ENCODE measurements around the gene MXRA8.
"Not testable (repeated sequence)": the region's sequence is repeated elsewhere in the genome, so short reads cannot be mapped to it uniquely, and the experiment has no call there.

Gene MXRA8

DNA sequence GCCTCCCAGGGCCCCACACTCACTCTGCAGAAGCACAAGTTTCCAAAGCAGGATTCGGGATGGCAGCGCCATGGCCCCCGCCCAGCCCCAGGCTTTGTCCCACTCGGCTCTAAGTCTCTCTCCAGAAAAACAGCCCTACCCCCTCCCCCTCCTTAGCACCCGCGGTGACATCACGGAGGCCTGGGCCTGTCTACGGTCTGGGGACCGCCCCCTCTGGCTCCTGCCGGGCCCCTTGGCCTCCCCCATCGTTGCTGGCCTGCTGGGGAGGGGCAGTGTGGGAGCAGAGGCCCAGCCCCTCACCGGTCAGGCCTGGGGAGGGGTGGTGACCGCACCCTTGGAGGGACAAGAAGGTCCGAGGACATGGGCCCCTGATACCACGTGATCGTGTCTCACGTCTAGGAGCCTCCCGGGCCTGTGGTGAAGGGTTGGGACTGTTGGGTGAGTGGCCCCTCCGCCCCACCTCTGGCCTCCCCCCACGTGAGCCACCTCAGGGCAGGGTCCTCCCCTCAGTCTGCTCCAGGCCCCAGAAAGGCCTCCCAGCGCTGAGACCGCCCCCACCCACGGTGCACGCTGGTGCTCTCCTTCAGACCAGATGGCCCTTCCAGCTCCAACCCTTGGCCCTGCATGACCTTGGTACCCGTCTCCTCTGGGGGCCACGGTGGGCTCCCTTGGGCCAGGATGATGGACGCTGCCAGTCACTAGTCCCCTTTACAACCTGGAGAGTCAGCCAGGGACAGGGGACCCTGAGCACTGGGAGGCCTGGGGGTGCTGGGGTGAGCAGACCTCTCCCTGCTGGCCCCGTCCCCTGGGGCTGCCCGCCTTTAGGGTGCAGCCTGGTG is at the start of gene MXRA8:
TSS of gene MXRA8 (minus strand) at position 123 of the 839 bp plus-strand sequence. CDS start at position 72, 51 bp downstream.
- in situ Hi-C loops (cut with HindIII; ENCODE audit: low sequenced_read_pairs): no loop called here

DNA sequence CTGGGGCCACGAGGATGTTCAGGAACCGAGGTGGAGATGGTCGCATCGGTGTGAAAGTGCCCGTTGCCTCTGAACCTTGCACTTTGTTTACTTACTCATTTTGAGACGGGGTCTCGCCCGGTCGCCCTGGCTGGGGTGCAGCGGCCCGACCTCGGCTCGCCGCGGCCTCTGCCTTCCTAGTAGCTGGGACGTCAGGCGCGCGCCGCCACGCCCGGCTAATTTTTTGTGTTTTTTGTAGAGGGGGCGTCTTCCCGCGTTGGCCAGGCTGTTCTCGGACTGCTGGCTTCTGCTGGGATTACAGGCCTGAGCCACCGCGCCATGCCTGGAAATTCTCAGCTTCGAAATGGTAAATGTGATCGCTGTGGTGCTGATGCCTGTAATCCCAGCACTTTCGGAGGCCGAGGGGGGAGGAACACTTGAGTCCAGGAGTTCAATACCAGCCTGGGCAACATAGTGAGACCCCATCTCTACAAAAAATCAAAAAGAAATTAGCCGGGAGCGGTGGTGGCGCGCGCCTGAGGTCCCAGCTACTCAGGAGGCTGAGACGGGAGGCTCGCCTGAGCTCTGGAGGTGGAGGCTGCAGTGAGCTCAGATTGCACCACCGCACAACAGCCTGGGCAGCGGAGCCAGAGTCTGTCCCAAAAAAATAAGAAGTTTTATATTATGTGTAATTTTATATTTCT is 49.4 kb upstream of the MXRA8 start:
- in situ Hi-C loops (cut with HindIII; ENCODE audit: low sequenced_read_pairs): no loop called here

- in situ Hi-C loops (cut with HindIII; ENCODE audit: low sequenced_read_pairs): no loop called here
These were observed 48.7 kb upstream of the MXRA8 start, which contains the start of gene MRPL20 for GRCh38 chr1:1406821-1407635. Gene MRPL20, minus strand, starts transcription at chr1:1407293. Its CDS starts 76 bp downstream, at chr1:1407217.

DNA sequence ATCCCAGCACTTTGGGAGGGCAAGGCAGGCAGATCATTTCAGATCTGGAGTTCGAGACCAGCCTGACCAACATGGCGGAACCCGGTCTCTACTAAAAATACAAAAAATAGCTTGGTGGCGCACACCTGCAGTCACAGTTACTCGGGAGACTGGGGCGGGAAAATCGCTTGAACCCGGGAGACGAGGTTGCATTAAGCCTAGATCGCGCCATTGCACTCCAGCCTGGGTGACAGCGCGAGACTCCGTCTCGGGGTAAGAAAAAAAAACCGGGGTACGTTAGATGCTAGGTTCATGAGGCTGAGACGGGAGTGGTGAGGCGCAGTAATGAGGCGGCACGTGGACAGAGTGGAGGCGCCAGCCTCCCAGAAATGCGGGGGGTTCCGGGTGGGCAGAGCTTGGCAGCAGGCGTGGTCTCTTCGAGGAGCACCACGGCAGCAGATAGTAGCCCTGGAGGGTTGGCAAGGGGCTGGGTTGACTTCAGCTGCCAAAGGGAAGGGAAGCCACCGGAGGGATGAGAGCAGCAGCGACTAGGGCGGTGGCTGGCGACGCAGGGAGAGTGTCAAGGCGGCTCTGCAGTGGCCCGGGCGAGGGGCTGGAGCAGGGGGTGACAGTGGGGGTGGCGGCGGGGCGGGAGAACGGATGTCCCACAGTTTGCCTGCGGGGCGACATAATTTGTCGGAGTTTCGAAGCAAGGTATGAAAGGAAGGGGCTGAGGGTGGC is 47.9 kb upstream of the MXRA8 start:
- in situ Hi-C loops (cut with HindIII; ENCODE audit: low sequenced_read_pairs): no loop called here

GRCh38 chr1:1403653-1404052 is 45.3 kb upstream of the MXRA8 start:
- in situ Hi-C loops (cut with HindIII; ENCODE audit: low sequenced_read_pairs): no loop called here

DNA sequence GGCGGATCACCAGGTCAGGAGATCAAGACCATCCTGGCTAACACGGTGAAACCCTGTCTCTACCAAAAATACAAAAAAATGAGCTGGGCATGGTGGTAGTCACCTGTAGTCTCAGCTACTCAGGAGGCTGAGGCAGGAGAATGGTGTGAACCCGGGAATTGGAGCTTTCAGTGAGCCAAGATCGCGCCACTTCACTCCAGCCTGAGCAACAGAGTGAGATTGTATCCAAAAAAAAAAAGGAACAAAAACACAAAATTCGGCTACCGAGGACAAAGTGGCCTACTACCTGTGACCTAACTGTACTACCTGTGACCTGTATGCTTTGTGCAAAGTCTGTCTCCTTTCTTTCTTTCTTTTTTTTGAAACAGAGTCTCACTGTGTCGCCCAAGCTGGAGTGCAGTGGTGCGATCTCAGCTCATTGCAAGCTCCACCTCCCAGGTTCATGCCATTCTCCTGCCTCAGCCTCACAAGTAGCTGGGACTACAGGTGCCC is 44.6 kb upstream of the MXRA8 start:
- in situ Hi-C loops (cut with HindIII; ENCODE audit: low sequenced_read_pairs): not testable (repeated sequence)

DNA sequence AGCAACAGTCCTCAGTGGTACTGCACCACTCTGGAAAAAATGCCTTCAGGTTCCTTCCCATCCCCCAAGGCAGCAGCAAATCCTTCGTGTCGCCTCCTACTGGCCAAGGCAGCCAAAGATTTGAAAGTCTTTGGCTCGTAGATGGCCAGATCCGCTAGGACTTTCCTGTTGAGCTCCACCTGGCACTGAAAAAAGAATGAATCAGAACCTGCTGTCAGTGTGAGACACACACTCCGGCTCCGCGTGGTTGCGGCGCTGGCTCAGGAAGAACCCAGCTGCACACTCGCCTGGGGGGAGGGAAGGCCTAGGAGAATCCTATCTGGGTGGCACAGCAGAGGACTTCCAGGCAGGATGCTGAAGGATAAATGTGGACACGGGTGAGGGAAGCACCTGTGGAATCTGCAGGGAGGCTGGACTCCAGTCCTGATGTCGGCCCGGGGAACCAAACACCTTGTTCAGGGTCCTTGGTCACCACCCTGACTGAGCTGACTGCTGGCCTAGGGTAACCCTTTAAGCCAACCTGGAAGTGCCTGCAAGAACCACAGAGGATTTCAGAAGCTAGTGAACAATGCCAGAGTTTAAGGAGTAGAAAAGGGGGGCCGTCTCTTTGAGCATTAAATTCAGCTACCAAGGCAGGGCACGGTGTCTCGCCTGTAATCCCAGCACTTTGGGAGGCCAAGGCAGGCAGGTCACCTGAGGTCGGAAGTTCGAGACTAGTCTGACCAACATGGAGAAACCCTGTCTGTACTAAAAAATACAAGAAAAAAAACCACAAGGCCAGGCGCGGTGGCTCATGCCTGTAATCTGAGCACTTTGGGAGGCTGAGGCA is 43.9 kb upstream of the MXRA8 start:
- in situ Hi-C loops (cut with HindIII; ENCODE audit: low sequenced_read_pairs): no loop called here

GRCh38 chr1:1401457-1402010 is 43.2 kb upstream of the MXRA8 start:
- in situ Hi-C loops (cut with HindIII; ENCODE audit: low sequenced_read_pairs): no loop called here

DNA sequence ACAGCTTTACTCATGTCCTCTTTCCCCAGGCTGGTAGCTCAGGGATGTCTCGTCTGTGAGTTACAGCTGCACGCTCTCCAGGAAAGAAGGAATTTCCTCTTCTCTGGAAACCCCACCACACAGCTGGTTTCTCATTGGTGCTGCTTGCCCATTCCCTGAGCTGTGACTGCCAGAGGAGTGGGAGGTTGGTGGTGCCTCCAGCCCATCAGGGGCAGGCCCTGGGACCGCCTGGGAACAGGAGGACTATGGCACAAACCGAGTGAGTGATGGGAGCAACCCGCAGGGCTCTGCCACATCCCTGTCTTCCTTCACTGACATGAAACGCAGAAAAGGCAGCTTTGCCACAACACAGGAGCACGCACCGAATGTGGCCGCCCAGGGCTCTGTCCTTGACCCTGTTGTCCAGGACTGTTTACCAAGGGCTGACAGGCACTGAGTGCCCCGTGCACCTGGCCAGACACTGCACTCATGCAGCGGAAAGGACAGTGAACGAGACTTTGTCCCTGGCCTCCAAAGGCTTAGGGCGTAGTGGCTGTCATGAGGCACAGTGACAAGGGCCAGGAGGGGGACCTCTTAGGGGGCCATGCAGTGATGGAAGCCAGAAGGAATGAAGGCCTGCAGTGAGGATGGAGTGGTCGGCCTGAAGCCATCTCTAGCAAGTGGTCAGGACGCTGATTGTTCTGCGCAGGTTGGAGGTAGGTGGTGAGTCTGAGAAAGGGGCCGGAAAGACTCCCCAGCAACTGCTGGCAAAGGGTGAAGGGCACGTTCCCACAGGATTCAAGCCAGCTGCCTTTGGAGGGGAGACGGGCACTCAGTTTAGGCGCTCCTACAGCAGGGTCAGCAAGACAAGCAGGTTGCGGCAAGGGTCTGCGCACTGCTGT is 42.5 kb upstream of the MXRA8 start:
- in situ Hi-C loops (cut with HindIII; ENCODE audit: low sequenced_read_pairs): no loop called here

DNA sequence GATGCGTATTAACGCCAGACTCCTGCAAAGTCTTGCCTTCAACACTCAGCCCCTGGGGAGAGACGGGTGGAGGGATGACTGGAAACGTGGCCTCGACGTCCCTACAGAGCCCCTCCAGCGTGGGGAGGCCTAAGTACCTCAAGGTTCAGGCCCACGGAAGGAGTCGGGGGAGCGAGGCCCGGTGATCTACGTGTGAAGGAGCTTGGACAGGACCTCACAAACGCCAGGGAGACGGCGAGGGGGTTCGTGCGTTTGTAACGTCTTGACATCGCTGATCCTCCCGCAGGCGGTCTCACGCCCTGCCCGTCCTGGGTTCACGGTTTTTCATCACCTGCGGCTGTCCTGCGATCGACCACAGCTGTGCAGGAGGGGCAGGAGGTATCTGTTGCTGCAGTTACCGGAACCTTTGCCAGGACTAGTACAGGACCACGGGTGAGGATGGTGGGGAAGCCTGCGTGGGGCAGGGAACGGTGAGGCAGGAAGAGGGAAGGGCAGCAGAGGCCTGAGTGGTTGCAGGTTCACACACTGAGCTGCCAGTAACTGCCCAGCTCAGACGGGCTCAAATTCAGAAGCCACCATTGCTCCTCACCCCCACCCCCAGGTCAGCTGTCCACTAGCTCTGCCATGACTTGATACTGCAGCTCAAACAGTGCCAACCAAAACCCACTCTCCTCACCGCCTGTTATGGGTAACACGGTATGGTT is 41.7 kb upstream of the MXRA8 start:
- in situ Hi-C loops (cut with HindIII; ENCODE audit: low sequenced_read_pairs): no loop called here

DNA sequence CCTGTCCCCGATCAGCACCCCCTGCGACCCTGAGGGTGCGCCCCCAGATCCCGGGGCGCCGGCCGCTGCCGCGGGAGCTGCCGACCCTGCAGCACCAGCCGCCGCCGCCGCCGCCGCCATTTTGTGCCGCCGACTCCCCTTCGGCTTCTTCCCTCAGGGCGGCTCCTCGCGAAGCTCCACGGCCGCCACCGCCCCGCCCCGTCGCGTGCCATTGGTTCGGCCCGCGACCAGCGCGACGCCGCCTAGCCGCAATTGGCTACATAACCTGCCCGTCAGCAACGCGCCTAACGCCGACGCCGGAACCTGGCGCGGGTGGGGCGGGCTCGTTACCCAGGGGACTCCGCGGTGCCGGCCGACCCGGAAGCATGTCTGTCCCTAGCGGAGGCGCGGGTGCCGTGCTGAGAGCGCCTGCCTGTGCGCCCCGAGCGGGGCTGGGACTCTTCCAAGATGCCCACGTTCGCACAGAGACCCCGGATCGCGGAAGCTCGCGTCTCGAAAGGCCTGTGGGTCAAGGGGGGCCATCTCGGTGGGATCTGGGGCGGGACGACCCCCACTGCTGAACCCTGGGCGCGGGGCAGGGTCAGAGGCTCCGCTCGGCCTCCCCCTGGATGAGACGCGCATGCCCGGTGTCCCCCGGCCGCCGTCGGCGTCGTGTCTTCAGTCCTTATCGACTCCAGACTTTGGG is 41.0 kb upstream of the MXRA8 start, which contains the start of gene CCNL2:
TSS of gene CCNL2 (minus strand) at position 149 of the 685 bp plus-strand sequence. CDS start at position 120, 29 bp downstream.
- in situ Hi-C loops (cut with HindIII; ENCODE audit: low sequenced_read_pairs): no loop called here

- in situ Hi-C loops (cut with HindIII; ENCODE audit: low sequenced_read_pairs): no loop called here
These were observed 40.4 kb upstream of the MXRA8 start for GRCh38 chr1:1398677-1399186.

DNA sequence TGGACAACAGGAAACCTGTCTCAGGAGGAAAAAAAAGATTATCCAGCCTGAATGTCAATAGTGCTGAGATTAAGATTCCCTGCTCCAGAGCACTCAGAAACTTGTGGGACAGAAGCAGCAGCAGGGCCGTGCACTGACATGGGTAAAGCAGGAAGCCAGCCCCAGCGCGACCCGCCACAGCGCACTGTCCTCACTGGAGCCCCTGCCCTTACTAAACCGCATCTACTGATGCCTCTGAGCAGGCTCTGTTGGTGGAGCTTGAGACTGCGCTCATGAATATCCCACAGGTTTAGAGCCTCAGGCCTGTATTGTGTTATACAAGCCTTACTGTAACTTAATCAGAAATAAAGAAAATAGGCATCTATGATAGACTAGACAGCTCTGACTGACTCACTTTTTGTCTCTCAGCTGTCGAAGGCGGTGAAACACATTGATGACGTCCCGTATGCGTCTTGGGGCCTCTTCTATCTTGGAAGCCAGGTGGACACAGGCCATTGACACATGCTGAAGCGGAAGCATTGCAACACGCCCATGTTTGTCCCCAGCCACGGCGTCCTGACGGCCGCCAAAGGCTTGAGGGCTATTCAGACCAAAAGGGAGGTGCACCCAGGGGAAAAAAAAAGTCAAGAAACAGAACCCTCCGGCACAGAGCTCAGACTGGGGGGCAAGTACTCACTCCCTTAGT is 39.6 kb upstream of the MXRA8 start:
- in situ Hi-C loops (cut with HindIII; ENCODE audit: low sequenced_read_pairs): no loop called here

GRCh38 chr1:1395166-1395565 is 36.8 kb upstream of the MXRA8 start:
- in situ Hi-C loops (cut with HindIII; ENCODE audit: low sequenced_read_pairs): no loop called here

- in situ Hi-C loops (cut with HindIII; ENCODE audit: low sequenced_read_pairs): no loop called here
These were observed 35.8 kb upstream of the MXRA8 start for GRCh38 chr1:1394116-1394515.

DNA sequence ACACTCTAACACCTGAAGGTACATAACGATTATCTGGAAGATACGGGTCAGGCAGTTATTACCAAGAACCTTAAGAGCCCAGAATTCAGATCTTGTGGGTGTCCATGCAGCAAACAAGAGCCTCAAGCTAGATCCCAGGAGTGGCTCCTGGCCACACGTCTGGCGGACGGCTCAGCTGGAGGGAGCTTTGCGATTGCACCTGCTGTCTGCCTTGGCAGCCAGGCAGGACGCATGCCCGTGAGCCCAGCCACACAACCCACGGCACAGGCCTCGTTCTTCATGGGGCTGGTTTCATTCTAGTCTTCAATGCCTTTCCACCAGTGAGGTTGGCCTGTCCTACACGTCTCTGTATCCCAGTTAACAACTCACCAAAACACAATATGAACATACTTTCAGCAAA is 35.1 kb upstream of the MXRA8 start:
- in situ Hi-C loops (cut with HindIII; ENCODE audit: low sequenced_read_pairs): no loop called here

Data from DLD1 (cell line).